Keratinocyte (primary cell): ENCODE data around the gene INO80. TPM values are rescaled to one million over a fixed set of nuclear protein-coding genes. Genes with fewer than 3 reads are reported as not detected.

Source experiments
- DNase-seq: peaks from one replicate; pipeline ENCODE4 v3.0.0-alpha.2; 2011; ENCODE audit warnings: low read depth, missing footprints, low spot score
- FAIRE-seq: peaks from 2 replicates; lab custom pipeline; 2011; peaks lifted over from hg19 to GRCh38; lab: Jason Lieb, UNC
- H2AFZ ChIP-seq: 2 replicates; pipeline ENCODE4 v1.6.0; 2012; ENCODE audit warnings: low read length, control low read depth, inconsistent platforms; ENCODE audit not compliant: control insufficient read depth
- H3K27ac ChIP-seq: 2 replicates; pipeline ENCODE4 v1.5.1; 2011; ENCODE audit warnings: low read length; ENCODE audit not compliant: control insufficient read depth, insufficient read depth
- H3K27me3 ChIP-seq: 3 replicates; pipeline ENCODE4 v1.6.0; 2011; ENCODE audit warnings: low read length; ENCODE audit not compliant: control insufficient read depth, insufficient read depth; ENCODE audit errors: extremely low read depth
- H3K36me3 ChIP-seq, 2 experiments: 2 replicates in 1 of 2; 3 replicates in 1 of 2; pipeline ENCODE4 v1.5.1; 2011; ENCODE audit warnings: low read length in 2 of 2, mild to moderate bottlenecking in 1 of 2; ENCODE audit not compliant: control insufficient read depth in 2 of 2, insufficient read depth in 2 of 2; ENCODE audit errors: extremely low read depth in 1 of 2
- H3K4me1 ChIP-seq: 3 replicates; pipeline ENCODE4 v1.5.1; 2011; ENCODE audit warnings: low read length; ENCODE audit not compliant: control insufficient read depth, insufficient read depth; ENCODE audit errors: extremely low read depth
- H3K4me2 ChIP-seq: 3 replicates; pipeline ENCODE4 v1.6.0; 2011; ENCODE audit warnings: low read depth, low read length; ENCODE audit not compliant: control insufficient read depth, insufficient read depth; ENCODE audit errors: extremely low read depth
- H3K4me3 ChIP-seq, 3 experiments: fragments of 200-600 bp in 1 of 3; sonication (generic) in 1 of 3; 2 replicates in 2 of 3; 3 replicates in 1 of 3; pipeline ENCODE4 v1.5.1; 2011 to 2016; ENCODE audit warnings: low read length in 3 of 3, mild to moderate bottlenecking in 3 of 3, control low read depth in 2 of 3, inconsistent platforms in 1 of 3, low read depth in 1 of 3, mixed read lengths in 1 of 3, mixed run types in 1 of 3, moderate library complexity in 1 of 3; ENCODE audit not compliant: control insufficient read depth in 2 of 3, insufficient read depth in 2 of 3; ENCODE audit errors: extremely low read depth in 1 of 3
- H3K79me2 ChIP-seq: 2 replicates; pipeline ENCODE4 v1.6.0; 2012; ENCODE audit warnings: low read length; ENCODE audit not compliant: control insufficient read depth, insufficient read depth
- H3K9ac ChIP-seq: 3 replicates; pipeline ENCODE4 v1.6.0; 2011; ENCODE audit warnings: low read length; ENCODE audit not compliant: control insufficient read depth, insufficient read depth; ENCODE audit errors: extremely low read depth
- H3K9me1 ChIP-seq: 3 replicates; pipeline ENCODE4 v1.6.0; 2011; ENCODE audit warnings: low read length; ENCODE audit not compliant: control insufficient read depth, insufficient read depth; ENCODE audit errors: extremely low read depth
- H3K9me3 ChIP-seq: 2 replicates; pipeline ENCODE4 v1.5.1; 2012; ENCODE audit warnings: low read depth, low read length; ENCODE audit not compliant: control insufficient read depth
- H4K20me1 ChIP-seq: 3 replicates; pipeline ENCODE4 v1.6.0; 2011; ENCODE audit warnings: low read length; ENCODE audit not compliant: control insufficient read depth, insufficient read depth; ENCODE audit errors: extremely low read depth
- CTCF ChIP-seq, 3 experiments: IDR thresholded peaks in 1 of 3; conservative IDR thresholded peaks in 1 of 3; optimal IDR thresholded peaks in 1 of 3; 2 replicates in 2 of 3; 3 replicates in 1 of 3; pipeline versions ENCODE3 to v1.5.1; 2011; ENCODE audit warnings: low read length in 3 of 3, mild to moderate bottlenecking in 3 of 3, moderate library complexity in 2 of 3, control low read depth in 1 of 3, inconsistent platforms in 1 of 3; ENCODE audit not compliant: insufficient read depth in 2 of 3; ENCODE audit errors: extremely low read depth in 1 of 3
- EZH2 ChIP-seq: IDR thresholded peaks from one replicate; pipeline ENCODE4 v1.6.1; 2012; ENCODE audit warnings: inconsistent platforms, mild to moderate bottlenecking, low read length, moderate library complexity
- dilution Hi-C: fragments of 300-500 bp; cut with MboI; formaldehyde crosslinking; loops from one replicate; pipeline ENCODE4 v1.7.0; 2020; ENCODE audit warnings: low sequenced_read_pairs; ENCODE audit not compliant: extremely low pct_ligation_motif_present
- polyA plus RNA-seq, 5 experiments: library from polyadenylated mRNA; depleted of rRNA in 3 of 5; stranded (reverse) in 3 of 5; stranded (forward) in 1 of 5; unstranded in 1 of 5; fragments of >200 nt; gene quantifications; 1 replicate in 1 of 5; 2 replicates in 3 of 5; 3 replicates in 1 of 5; pipeline versions ENCODE4 v1.2.1 to v1.2.3, GENCODE V29; 2011 to 2012; ENCODE audit warnings: missing spikeins in 2 of 5, low read depth in 1 of 5, low replicate concordance in 1 of 5

The INO80 gene
- polyA plus RNA-seq, 1 donor (not counting 4 experiments of a cell fraction or from before 2014, with no cell fraction given) = 10.3 TPM

GRCh38 chr15:41161336-41161735 lies 45.3 kb upstream of the INO80 start:
- H2AFZ ChIP-seq = no peak overlapping the region
- no peaks in the 10 kb centered on the region for H3K79me2 ChIP-seq
- TF ChIP-seq EZH2 (no peak), CTCF (optimal IDR thresholded peaks at IDR 0.05 in 1 of 3, IDR thresholded peaks at IDR 0.05 in 1 of 3, conservative IDR thresholded peaks at IDR 0.05 in 1 of 3; ENCODE audit: extremely low read depth in 1 of 3, insufficient read depth in 2 of 3, low read length in 3 of 3) (no peak)
- no peaks in the 10 kb centered on the region for H4K20me1 ChIP-seq
- H3K36me3 ChIP-seq = no peaks in the 10 kb centered on the region
- DNase-seq = no peak
- H3K9ac ChIP-seq = no peak overlapping the region
- no peak overlapping the region for H3K4me2 ChIP-seq
- no peaks in the 10 kb centered on the region for H3K9me1 ChIP-seq
- no peaks in the 10 kb centered on the region for H3K4me1 ChIP-seq
- dilution Hi-C loops = no loop called here
- H3K27ac ChIP-seq = no peak overlapping the region
- no peak for FAIRE-seq
- H3K4me3 ChIP-seq = no peak overlapping the region
- no peaks in the 10 kb centered on the region for H3K27me3 ChIP-seq
- H3K9me3 ChIP-seq = no peaks in the 10 kb centered on the region

- no peaks in the 10 kb centered on the region for H3K27me3 ChIP-seq
- dilution Hi-C loops = no loop called here
- H3K36me3 ChIP-seq = no peaks in the 10 kb centered on the region
- no peaks in the 10 kb centered on the region for H3K4me1 ChIP-seq
- TF ChIP-seq EZH2 (no peak), CTCF (optimal IDR thresholded peaks at IDR 0.05 in 1 of 3, IDR thresholded peaks at IDR 0.05 in 1 of 3, conservative IDR thresholded peaks at IDR 0.05 in 1 of 3; ENCODE audit: extremely low read depth in 1 of 3, insufficient read depth in 2 of 3, low read length in 3 of 3) (no peak)
- H3K9ac ChIP-seq = no peak overlapping the region
- no peak overlapping the region for H3K4me3 ChIP-seq
- no peak overlapping the region for H3K27ac ChIP-seq
- no peak for FAIRE-seq
- no peaks in the 10 kb centered on the region for H4K20me1 ChIP-seq
- H3K79me2 ChIP-seq = no peaks in the 10 kb centered on the region
- H3K9me1 ChIP-seq = no peaks in the 10 kb centered on the region
- no peak for DNase-seq
- no peak overlapping the region for H3K4me2 ChIP-seq
- H3K9me3 ChIP-seq = no peaks in the 10 kb centered on the region
- H2AFZ ChIP-seq = no peak overlapping the region
Observed at GRCh38 chr15:41160639-41161315, 44.7 kb upstream of the INO80 start.
